DMS114 treated with DMSO at 0.1 percent for 48 hours (cell line): Measurements from ENCODE around the gene LDLRAD4.

Experiments used
- DNase-seq: peaks from one replicate; lab custom pipeline; 2025; ENCODE audit not compliant: unreplicated experiment; lab: John Stamatoyannopoulos, UW

LDLRAD4 gene

GRCh38 chr18:13562494-13563029 lies 344.0 kb downstream of the LDLRAD4 start:
- DNase-seq = no peak

- DNase-seq = no peak
Measured at GRCh38 chr18:13563390-13563805, 344.8 kb downstream of the LDLRAD4 start.

- DNase-seq = no peak
Measured at GRCh38 chr18:13564579-13564978, 346.0 kb downstream of the LDLRAD4 start.

GRCh38 chr18:13565228-13565627 lies 346.7 kb downstream of the LDLRAD4 start:
- no peak for DNase-seq

- no peak for DNase-seq
Measured at GRCh38 chr18:13566941-13567746, 348.6 kb downstream of the LDLRAD4 start.

GRCh38 chr18:13568443-13569392 lies 350.2 kb downstream of the LDLRAD4 start:
- DNase-seq = no peak

- no peak for DNase-seq
Measured at GRCh38 chr18:13570216-13570615, 351.7 kb downstream of the LDLRAD4 start.

- DNase-seq = no peak
Measured at GRCh38 chr18:13570856-13571495, 352.4 kb downstream of the LDLRAD4 start.

- DNase-seq = no peak
Measured at GRCh38 chr18:13572148-13572547, 353.6 kb downstream of the LDLRAD4 start.

GRCh38 chr18:13572721-13573120 lies 354.2 kb downstream of the LDLRAD4 start:
- DNase-seq = no peak

GRCh38 chr18:13573750-13574149 lies 355.2 kb downstream of the LDLRAD4 start:
- DNase-seq = no peak

GRCh38 chr18:13574355-13574754 lies 355.8 kb downstream of the LDLRAD4 start:
- no peak for DNase-seq

- no peak for DNase-seq
Measured at GRCh38 chr18:13574761-13575160, 356.2 kb downstream of the LDLRAD4 start.

- DNase-seq = no peak
Measured at GRCh38 chr18:13576598-13576997, 358.0 kb downstream of the LDLRAD4 start.

GRCh38 chr18:13577091-13577697 lies 358.6 kb downstream of the LDLRAD4 start:
- DNase-seq = no peak

- no peak for DNase-seq
Measured at GRCh38 chr18:13577781-13578180, 359.2 kb downstream of the LDLRAD4 start.

- DNase-seq = no peak
Measured at GRCh38 chr18:13578400-13578799, 359.8 kb downstream of the LDLRAD4 start.

GRCh38 chr18:13579874-13580273 lies 361.3 kb downstream of the LDLRAD4 start:
- DNase-seq = no peak

- DNase-seq = no peak
Measured at GRCh38 chr18:13580351-13580750, 361.8 kb downstream of the LDLRAD4 start.

GRCh38 chr18:13580991-13581390 lies 362.4 kb downstream of the LDLRAD4 start:
- DNase-seq = no peak
